Measurements from ENCODE around the gene NMNAT2.

The NMNAT2 gene

DNA sequence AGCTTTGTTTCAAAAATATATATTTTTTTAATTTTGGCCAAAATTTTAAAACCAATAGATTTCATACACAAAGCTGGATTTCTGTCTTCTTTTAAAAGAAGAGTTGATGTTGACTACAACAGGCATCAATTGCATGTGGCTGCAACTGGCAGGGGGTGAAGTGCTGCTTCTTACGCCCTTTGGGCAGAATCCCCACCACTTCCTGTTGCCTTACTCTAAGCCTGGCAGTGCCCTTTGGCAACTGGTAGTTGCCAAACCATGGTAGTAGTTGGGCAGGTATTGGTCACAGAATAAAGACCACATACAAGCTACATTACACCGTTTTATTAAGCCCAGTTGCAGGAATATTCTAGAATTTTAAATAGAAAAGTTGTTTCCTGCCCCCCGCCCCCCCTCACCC is 215.1 kb downstream of the NMNAT2 start:
- DNase-seq: no peak

DNA sequence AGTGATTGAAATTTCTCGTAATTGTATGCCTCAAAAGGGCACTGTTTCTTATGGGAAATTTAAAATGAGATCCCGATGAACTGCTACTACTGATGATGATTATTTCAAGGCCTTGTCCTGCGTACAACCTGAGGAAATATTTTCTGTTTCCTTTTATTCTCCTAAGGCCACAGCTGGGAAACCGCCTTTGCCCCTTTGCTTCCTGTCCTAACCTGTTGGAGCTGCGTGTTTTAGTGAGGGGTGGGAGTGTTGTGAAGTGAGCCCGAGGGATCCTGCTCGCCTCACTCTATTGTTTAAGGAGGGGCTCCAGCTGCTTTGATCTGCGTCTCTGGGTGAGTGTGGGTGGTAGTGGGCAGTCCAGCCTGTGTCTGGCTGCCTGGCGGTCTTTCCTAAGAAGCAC is 217.7 kb downstream of the NMNAT2 start:
- no peak for DNase-seq

DNA sequence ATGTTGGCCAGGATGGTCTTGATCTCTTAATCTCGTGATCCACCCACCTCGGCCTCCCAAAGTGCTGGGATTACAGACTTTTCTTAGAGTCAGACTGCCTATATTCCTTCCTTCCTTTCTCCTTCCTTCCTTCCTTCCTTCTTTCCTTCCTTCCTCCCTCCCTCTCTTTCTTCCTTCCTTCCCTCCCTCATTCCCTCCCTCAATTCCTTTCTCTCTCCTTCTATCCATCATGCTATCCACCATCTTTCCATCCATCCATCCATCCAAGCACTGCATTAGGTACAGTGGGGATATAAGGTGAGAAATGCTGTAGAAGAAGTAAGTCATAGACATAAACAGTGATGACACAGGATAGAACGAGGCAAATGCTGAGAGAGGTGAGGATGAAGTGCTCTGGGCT is 218.9 kb downstream of the NMNAT2 start:
- no peak for DNase-seq

GRCh38 chr1:183198463-183198862 is 219.7 kb downstream of the NMNAT2 start:
- DNase-seq: no peak
